Stimulated activated CD4-positive, alpha-beta T cell treated with anti-CD3 and anti-CD28 coated beads, TNF-alpha, amount 100 ng/mL, for 24 hours (primary cell): ENCODE measurements around the gene PPP1R13B.
A peak's percentile ranks its signal among the peaks of the same experiment; 100 is the strongest.
"Not testable (repeated sequence)": the region's sequence is repeated elsewhere in the genome, so short reads cannot be mapped to it uniquely, and the experiment has no call there.

Experiments
- DNase-seq, 3 experiments: peaks; one replicate each; pipeline ENCODE4 v3.0.0-alpha.2; 2020; ENCODE audit warnings: low read depth in 3 of 3

PPP1R13B gene

GRCh38 chr14:103776319-103776718 lies 71.1 kb downstream of the PPP1R13B start:
- not testable (repeated sequence) for DNase-seq

DNA sequence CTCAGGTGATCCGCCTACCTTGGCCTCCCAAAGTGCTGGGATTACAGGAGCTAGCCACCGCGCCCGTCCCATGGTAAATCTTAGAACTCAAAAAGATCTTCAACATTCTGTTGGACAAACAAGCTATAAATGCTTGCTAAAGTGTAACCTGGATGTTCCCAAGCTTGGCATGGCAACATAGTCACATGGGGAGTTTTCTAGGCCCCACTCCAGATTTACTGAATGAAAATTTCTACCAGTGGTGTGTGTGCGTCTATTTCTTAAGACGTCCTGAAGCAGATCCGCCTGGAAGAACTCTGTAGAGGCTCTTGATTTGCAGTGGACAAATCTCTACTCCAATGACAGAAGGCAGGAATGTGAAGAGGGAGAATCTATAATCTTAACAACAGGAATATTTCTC lies 71.9 kb downstream of the PPP1R13B start:
- no peak for DNase-seq

DNA sequence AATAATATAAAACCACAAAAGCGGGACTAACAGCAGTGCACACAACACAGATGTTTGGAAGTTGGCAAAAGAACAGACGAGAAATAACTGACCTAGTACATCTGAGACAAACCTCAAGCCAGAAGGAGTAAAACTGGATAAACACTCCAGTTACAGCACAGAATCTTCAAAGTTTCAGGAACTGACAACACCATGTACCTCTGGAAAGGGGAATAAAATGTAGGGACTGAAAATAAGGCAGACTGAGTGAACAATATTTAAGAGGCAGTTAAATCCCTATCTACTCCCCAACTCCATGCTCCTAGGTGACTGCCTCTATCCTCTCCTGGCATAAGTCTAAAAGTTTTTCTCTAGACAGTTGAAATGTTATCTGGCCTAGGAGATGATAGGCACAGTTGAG lies 73.9 kb downstream of the PPP1R13B start:
- DNase-seq = no peak

GRCh38 chr14:103772078-103772712 lies 75.2 kb downstream of the PPP1R13B start:
- DNase-seq = no peak

GRCh38 chr14:103770902-103771301 lies 76.5 kb downstream of the PPP1R13B start:
- no peak for DNase-seq

- DNase-seq = no peak
These were observed 76.9 kb downstream of the PPP1R13B start for GRCh38 chr14:103770500-103770899.

DNA sequence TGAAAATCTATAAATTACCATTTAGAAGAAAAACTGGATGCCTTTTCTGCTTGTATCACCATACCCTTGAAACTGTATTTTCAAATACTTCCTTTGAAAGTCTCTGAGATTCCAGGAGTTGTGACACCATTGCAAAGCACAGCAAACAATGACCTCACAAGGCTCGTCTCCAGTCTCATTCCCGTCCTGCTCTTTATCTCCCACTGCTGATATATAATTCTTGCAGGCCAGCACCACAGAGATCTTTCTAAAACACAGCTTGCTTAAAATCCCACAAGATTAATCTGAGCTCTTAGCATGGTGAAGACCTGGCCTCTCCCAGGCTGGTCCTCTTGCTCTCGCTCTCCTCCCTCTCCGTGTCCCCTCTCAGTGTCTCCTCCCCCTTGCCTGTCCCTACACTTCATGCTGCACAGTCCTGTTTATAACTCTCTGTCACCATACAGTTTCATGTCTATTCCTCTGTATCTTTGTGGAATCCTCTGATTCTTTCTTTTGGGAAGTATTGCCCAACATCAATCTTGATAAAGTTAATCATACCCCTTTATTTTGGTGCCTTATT lies 80.0 kb downstream of the PPP1R13B start:
- no peak for DNase-seq

DNA sequence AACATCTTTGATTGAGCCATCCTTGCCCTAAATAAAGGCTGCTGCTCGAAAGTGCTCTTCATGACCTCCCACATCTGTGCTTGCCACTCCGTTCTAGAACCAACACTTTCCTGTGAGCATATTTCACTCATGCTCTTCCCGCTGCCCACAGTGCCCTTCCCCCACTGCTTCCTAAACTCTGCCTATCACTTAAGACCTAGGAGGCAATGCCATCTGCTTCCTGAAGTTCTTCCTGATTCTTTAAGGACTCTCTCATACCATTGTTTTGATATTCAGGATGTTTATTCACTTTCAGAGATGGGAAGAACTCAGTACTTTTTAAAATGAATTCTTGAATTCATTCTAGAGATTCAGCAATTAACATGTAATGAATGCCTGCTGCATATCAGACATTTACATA lies 81.8 kb downstream of the PPP1R13B start:
- DNase-seq = no peak

DNA sequence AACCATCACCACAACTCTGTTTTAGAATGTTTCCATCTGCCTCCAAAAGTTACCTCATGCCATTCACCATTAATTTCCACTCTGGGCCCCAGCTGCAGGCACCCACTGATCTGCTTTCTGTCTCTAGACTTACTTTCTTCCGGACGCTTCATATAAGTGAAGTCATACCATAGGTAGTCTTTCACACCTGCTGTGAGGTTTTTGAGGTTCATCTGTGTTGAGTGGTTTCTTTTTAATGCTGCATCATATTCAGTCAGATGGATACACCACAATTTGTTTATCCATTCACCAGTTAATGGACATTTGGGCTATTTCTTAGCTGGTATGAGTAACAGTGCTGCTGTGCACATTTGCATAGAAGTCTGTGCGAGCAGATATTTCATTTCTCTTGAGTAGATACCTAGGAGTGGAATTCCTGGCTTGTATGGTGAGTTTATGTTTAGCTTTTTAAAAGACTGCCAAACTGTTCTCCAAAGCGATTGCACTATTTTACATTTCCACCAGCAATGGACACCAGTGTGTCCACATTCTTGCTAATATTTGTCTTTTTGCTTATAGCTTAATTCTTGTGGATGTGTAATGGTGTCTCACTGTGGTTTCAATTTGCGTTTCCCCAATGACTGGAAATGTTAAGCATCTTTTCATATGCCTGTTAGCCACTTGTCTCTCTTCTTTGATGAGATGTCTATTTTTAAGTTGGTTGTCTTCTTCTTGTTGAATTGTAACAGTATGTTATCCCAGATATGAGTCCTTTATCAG lies 83.5 kb downstream of the PPP1R13B start:
- no peak for DNase-seq

GRCh38 chr14:103762541-103762940 lies 84.8 kb downstream of the PPP1R13B start:
- DNase-seq = no peak

GRCh38 chr14:103762036-103762435 lies 85.3 kb downstream of the PPP1R13B start:
- DNase-seq = no peak

DNA sequence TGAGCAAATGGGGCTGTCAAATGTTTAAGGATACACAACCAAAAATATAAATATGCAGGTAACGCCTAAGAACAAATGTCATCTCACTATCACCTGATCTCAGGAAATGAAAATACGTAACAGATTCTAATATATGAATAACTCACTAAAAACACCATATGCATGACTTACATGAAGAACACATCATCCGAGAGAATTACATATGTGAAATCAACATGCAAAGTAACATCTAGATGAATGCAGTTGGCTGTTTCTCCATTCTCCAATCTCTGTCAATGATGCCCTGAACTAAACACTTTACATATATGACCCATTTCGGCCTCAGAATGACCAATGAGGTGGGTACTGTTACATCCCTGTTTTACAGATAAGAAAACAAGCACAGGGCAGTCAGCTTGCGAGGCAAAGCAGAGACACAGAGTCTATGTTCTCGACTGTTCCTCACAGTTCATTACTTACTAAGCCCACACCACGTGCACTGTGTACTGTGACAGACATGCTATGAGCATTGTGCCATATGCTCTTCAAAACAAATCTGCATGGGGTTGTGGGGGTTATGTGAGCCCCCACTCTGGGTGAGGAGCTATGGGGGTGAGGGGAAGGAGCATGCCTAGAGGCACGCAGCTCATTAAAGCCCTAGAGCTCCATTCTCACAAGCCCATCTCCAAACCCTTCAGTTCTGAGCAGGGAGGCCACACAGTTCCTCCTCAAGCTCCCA lies 89.2 kb downstream of the PPP1R13B start:
- no peak for DNase-seq

GRCh38 chr14:103755060-103755459 lies 92.3 kb downstream of the PPP1R13B start:
- no peak for DNase-seq

DNA sequence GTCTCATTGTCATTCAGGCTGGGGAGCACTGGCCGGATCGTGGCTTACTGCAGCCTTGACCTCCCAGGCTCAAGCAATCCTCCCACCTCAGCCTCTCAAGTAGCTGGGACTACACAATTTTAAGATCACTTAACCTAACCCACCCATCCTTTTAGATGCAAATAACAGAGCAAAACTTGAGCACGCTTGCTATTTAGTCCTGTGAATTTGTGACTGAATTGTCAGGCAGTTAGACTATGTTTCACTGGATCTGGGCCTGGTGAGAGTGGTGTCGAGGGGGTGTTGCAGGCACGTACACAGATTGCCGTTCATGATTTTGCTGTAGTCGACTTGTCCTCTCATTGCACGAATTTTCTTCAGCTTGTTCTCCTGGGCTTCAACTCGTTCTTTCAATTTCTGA lies 93.6 kb downstream of the PPP1R13B start:
- DNase-seq = no peak

DNA sequence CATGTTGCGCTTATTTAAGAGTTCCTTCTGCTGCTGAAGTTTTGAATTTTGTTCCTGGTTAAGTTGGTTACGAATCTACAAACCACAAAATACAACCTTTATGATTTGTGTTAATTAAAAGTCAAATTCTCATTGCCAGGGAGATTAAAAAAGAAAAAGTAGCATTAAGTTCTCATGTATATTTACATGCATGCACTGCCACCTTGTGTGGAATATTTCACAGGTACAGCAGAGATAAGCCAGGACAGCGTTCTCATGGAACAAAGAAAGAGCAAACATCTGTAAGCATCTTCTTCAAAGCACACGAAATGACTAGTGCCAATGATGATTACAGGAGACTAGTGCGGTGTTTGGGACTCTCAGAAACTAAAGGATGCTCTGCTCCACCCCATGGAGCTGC lies 97.5 kb downstream of the PPP1R13B start:
- DNase-seq = no peak

GRCh38 chr14:103749452-103749851 lies 97.9 kb downstream of the PPP1R13B start:
- no peak for DNase-seq

DNA sequence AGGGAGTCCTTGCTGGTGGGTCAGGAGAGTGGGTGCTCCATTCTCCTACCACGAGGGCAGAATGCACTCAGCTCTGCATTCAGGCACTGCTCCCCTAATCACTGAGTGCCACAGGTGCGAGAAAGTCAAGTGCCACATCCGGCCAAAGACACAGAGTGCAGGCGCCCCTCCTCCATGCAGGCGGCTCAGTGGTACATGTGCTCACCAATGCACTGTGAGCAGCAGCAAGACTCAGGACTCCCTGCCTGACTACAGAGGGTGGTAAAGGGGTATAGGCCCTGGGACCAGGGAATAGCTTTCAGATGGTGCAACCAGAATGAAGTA lies 98.9 kb downstream of the PPP1R13B start:
- DNase-seq = peak; percentile 5 to 44 (median 9)

DNA sequence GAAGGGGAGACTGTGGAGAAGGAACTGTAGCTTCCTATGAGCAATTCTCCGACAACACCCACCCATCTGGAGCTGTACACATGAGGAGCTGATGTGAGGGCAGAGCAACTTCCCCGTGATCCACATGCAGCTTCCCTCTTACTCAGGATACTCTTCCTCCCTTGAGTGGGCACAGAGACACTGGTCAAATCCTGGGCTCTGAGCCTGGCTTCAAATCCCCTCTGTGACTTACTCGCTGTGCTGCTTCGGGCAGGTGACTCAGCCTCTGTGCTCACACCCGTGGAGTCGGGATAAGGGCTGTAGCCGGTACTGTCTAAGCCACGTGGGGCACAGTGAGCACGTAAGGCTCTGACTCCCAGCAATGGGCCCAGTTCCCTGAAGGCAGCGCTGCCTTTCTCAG lies 100.7 kb downstream of the PPP1R13B start:
- no peak for DNase-seq

DNA sequence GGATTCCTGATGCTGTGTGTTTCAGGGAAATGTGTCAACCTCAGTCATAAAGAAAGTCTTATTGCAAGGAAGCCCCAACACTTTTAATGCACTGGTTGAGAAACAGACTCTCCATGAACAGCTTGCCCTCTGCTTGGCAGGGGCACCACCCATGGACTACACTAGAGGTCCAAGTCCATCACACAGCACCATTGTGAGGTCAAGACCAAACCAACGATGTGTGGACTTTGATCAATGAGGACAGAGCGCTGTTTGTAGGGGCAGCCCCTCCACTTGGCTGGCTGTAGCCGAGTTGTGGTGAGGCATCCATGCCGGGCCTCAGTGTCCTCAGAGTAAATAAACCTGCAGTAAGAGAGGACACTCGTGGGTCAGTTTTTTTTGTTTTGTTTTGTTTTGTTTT lies 102.0 kb downstream of the PPP1R13B start:
- no peak for DNase-seq

GRCh38 chr14:103744621-103745395 lies 102.6 kb downstream of the PPP1R13B start:
- no peak for DNase-seq

GRCh38 chr14:103743691-103744090 lies 103.7 kb downstream of the PPP1R13B start:
- no peak for DNase-seq
